K562 (cell line): ENCODE data around the gene BTRC. TPM values are rescaled to one million over a fixed set of nuclear protein-coding genes. Genes with fewer than 3 reads are reported as not detected.

Experiments
- BRCA1 ChIP-seq, 2 experiments: fragments of 450-650 bp in 1 of 2; sonication (generic) in 1 of 2; formaldehyde crosslinking in 1 of 2; IDR thresholded peaks; 2 replicates each; pipeline versions ENCODE4 v1.5.0 to v1.6.1; 2017 to 2020; ENCODE audit warnings: mild to moderate bottlenecking in 1 of 2, missing genetic modification reagents in 1 of 2
- DPF2 ChIP-seq: fragments of 450-650 bp; IDR thresholded peaks from 2 replicates; pipeline ENCODE4 v1.6.1; 2016
- ERF ChIP-seq: fragments of 450-650 bp; formaldehyde crosslinking; IDR thresholded peaks from 2 replicates; pipeline ENCODE4 v1.4.0; 2020; ENCODE audit warnings: mild to moderate bottlenecking, mixed read lengths
- FOSL1 ChIP-seq: fragments of 200-800 bp; sonication (Bioruptor generic); conservative IDR thresholded peaks from 2 replicates; pipeline ENCODE4 v1.6.1; 2016; ENCODE audit warnings: missing genetic modification characterization, missing compliant biosample characterization
- MED1 ChIP-seq: sonication (generic); formaldehyde crosslinking; IDR thresholded peaks from 2 replicates; pipeline ENCODE4 v1.8.1; 2023; ENCODE audit warnings: missing genetic modification reagents, borderline replicate concordance
- MYBL2 ChIP-seq, 2 experiments: fragments of 450-650 bp in 1 of 2; sonication (generic) in 1 of 2; formaldehyde crosslinking in 1 of 2; IDR thresholded peaks; 2 replicates each; pipeline versions ENCODE4 v1.6.1 to v1.8.1; 2017 to 2022; ENCODE audit warnings: borderline replicate concordance in 1 of 2, inconsistent platforms in 1 of 2, low read depth in 1 of 2, mild to moderate bottlenecking in 1 of 2, missing genetic modification reagents in 1 of 2, moderate library complexity in 1 of 2
- NFE2 ChIP-seq: IDR thresholded peaks from 2 replicates; pipeline ENCODE4 v1.6.1; 2014; ENCODE audit warnings: antibody characterized with exemption, low read depth
- PML ChIP-seq: IDR thresholded peaks from 2 replicates; pipeline ENCODE4 v1.6.1; 2012; ENCODE audit warnings: low read length, inconsistent platforms
- RNF219 ChIP-seq: fragments of 250-450 bp; sonication (Bioruptor Pico); IDR thresholded peaks from 2 replicates; pipeline ENCODE4 v1.5.0; 2022; ENCODE audit warnings: mild to moderate bottlenecking
- SMARCA4 ChIP-seq: fragments of 450-650 bp; IDR thresholded peaks from 2 replicates; pipeline ENCODE4 v1.6.1; 2016
- ZBTB9 ChIP-seq: fragments of 450-650 bp; formaldehyde crosslinking; IDR thresholded peaks from 2 replicates; pipeline ENCODE4 v1.4.0; 2020; ENCODE audit warnings: mild to moderate bottlenecking, moderate library complexity
- ZFP1 ChIP-seq: fragments of 450-650 bp; formaldehyde crosslinking; IDR thresholded peaks from 2 replicates; pipeline ENCODE4 v1.4.0; 2020; ENCODE audit warnings: mild to moderate bottlenecking, mixed read lengths
- ZKSCAN1 ChIP-seq: fragments of 150-350 bp; IDR thresholded peaks from 2 replicates; pipeline ENCODE4 v1.6.1; 2016; ENCODE audit warnings: low read depth, low read length
- ZNF507 ChIP-seq: conservative IDR thresholded peaks from 2 replicates; pipeline ENCODE4 v1.6.1; 2017; ENCODE audit warnings: missing genetic modification characterization, missing compliant biosample characterization
- ZSCAN32 ChIP-seq: fragments of 450-650 bp; formaldehyde crosslinking; IDR thresholded peaks from 2 replicates; pipeline ENCODE4 v1.4.0; 2020; ENCODE audit warnings: mild to moderate bottlenecking, moderate library complexity
- polyA plus RNA-seq, 8 experiments: library from polyadenylated mRNA; depleted of rRNA in 4 of 8; stranded (reverse) in 5 of 8; unstranded in 3 of 8; fragments of >200 nt; fragmentation: Nextera tagmentation in 2 of 8; fragmentation: Illumina TruSeq in 1 of 8; extraction: Ambion mirVana in 2 of 8; extraction: Trizol in 1 of 8; gene quantifications; 2 replicates each; pipeline versions ENCODE4 v1.2.1 to v1.2.3, GENCODE V29; 2011 to 2014; ENCODE audit warnings: inconsistent platforms in 1 of 8, missing spikeins in 1 of 8
- total RNA-seq, 7 experiments: library from RNA; depleted of rRNA in 6 of 7; stranded (reverse); fragments of >200 nt in 6 of 7; fragmentation: Illumina TruSeq in 2 of 7; extraction: Trizol in 2 of 7; gene quantifications; 2 replicates each; pipeline versions ENCODE4 v1.2.1 to v1.2.3, GENCODE V29; 2011 to 2021; ENCODE audit warnings: low replicate concordance in 1 of 7
- TF ChIP-seq, protein P1 (sequence below): sonication (generic); IDR thresholded peaks from 2 replicates; pipeline ENCODE4 v1.6.1; 2016
- TF ChIP-seq, protein P2 (sequence below): fragments of 200-800 bp; sonication (Bioruptor generic); IDR thresholded peaks from 2 replicates; pipeline ENCODE4 v1.6.1; 2017; ENCODE audit warnings: missing genetic modification characterization, missing compliant biosample characterization
- TF ChIP-seq, protein P3 (sequence below): fragments of 250-450 bp; sonication (Bioruptor Pico); IDR thresholded peaks from 2 replicates; pipeline ENCODE4 v1.4.0; 2020; ENCODE audit warnings: mild to moderate bottlenecking
- TF ChIP-seq, protein P4 (sequence below), 2 experiments: fragments of 450-650 bp in 1 of 2; sonication (generic) in 1 of 2; formaldehyde crosslinking in 1 of 2; IDR thresholded peaks in 1 of 2; conservative IDR thresholded peaks in 1 of 2; 2 replicates each; pipeline versions ENCODE4 v1.6.1 to v1.8.1; 2016 to 2023; ENCODE audit warnings: mild to moderate bottlenecking in 2 of 2, moderate library complexity in 2 of 2, inconsistent platforms in 1 of 2, missing genetic modification reagents in 1 of 2

BTRC gene
- total and polyA plus RNA-seq, 9 of the 15 experiments (the other 6 are each of a cell fraction or from before 2014, with no cell fraction given) = 1.6 to 15.4 (median 7.0) TPM

DNA sequence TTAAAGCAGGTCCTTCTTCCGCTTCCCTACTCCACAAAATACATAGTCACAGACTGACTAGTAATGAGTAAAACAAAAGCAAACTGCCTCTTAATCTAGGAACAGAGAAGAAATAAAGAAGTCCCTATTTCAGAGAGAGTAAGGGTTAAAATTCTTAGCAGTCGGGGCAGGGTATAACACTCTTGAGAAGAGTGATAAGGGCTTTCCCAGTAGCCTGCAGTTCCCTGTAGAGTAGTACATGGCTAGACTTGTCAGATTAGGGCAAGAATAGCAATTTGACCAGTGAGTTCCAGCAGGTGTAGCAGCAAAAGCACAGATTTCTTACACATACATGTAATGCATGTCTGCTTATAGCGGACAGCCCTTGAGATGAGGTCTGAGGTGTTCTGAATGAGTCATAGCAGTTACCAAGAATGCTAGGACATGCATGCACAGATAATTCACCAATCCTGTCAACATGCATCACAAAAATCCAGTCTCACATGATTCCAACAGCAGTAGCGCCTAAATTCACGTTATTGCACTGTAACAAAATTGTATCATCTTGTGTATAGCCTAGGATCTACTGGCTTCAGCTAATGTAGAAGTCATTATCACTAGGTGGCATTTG is 40.7 kb downstream of the BTRC start (continued):
- TF ChIP-seq RNF219 (CRISPR knock-in tag) = no peak
- TF ChIP-seq NFE2 = peak; percentile 8; the same call in 1 of the 2 replicates
- TF ChIP-seq SMARCA4 = no peak
- no peak for TF ChIP-seq ZSCAN32 (CRISPR knock-in tag)
- no peak for TF ChIP-seq MED1 (CRISPR knock-in tag)
- TF ChIP-seq ZFP1 (CRISPR knock-in tag) = peak; percentile 86
- no peak for TF ChIP-seq MYBL2 (IDR thresholded peaks at IDR 0.05; ENCODE audit: low read depth)
- no peak for TF ChIP-seq MYBL2 (CRISPR knock-in tag; IDR thresholded peaks at IDR 0.05; ENCODE audit: borderline replicate concordance)
- TF ChIP-seq ERF (CRISPR knock-in tag) = no peak
- TF ChIP-seq, protein P1, sequence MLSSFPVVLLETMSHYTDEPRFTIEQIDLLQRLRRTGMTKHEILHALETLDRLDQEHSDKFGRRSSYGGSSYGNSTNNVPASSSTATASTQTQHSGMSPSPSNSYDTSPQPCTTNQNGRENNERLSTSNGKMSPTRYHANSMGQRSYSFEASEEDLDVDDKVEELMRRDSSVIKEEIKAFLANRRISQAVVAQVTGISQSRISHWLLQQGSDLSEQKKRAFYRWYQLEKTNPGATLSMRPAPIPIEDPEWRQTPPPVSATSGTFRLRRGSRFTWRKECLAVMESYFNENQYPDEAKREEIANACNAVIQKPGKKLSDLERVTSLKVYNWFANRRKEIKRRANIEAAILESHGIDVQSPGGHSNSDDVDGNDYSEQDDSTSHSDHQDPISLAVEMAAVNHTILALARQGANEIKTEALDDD = peak; percentile 68
- TF ChIP-seq BRCA1 (IDR thresholded peaks at IDR 0.05) = no peak
- TF ChIP-seq BRCA1 (CRISPR knock-in tag; IDR thresholded peaks at IDR 0.05) = no peak
- TF ChIP-seq, protein P2, sequence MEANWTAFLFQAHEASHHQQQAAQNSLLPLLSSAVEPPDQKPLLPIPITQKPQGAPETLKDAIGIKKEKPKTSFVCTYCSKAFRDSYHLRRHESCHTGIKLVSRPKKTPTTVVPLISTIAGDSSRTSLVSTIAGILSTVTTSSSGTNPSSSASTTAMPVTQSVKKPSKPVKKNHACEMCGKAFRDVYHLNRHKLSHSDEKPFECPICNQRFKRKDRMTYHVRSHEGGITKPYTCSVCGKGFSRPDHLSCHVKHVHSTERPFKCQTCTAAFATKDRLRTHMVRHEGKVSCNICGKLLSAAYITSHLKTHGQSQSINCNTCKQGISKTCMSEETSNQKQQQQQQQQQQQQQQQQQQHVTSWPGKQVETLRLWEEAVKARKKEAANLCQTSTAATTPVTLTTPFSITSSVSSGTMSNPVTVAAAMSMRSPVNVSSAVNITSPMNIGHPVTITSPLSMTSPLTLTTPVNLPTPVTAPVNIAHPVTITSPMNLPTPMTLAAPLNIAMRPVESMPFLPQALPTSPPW = no peak
- peak; percentile 69 for TF ChIP-seq FOSL1
- TF ChIP-seq ZBTB9 (CRISPR knock-in tag) = no peak
- TF ChIP-seq PML = no peak
- TF ChIP-seq ZNF507 (tag) = no peak
- TF ChIP-seq, protein P3, sequence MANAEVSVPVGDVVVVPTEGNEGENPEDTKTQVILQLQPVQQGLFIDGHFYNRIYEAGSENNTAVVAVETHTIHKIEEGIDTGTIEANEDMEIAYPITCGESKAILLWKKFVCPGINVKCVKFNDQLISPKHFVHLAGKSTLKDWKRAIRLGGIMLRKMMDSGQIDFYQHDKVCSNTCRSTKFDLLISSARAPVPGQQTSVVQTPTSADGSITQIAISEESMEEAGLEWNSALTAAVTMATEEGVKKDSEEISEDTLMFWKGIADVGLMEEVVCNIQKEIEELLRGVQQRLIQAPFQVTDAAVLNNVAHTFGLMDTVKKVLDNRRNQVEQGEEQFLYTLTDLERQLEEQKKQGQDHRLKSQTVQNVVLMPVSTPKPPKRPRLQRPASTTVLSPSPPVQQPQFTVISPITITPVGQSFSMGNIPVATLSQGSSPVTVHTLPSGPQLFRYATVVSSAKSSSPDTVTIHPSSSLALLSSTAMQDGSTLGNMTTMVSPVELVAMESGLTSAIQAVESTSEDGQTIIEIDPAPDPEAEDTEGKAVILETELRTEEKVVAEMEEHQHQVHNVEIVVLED (CRISPR knock-in tag) = no peak
- no peak for TF ChIP-seq ZKSCAN1
- 0 out of 2 replicates have a peak, but pooled peaks have one; percentile 21 for TF ChIP-seq DPF2
- TF ChIP-seq, protein P4, sequence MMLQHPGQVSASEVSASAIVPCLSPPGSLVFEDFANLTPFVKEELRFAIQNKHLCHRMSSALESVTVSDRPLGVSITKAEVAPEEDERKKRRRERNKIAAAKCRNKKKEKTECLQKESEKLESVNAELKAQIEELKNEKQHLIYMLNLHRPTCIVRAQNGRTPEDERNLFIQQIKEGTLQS (IDR thresholded peaks at IDR 0.05) = peak; percentile 64
- TF ChIP-seq, protein P4 (CRISPR knock-in tag; conservative IDR thresholded peaks at IDR 0.05) = no peak
